RWPE2 (cell line): ENCODE data around the gene TMEM39A.

Experiments
- ATAC-seq: fragments of 200-7000 bp; cut with Tn5 transposase; 3 replicates; pipeline ENCODE4 v1.9.1; 2021; ENCODE audit warnings: low read depth
- DNase-seq: peaks from one replicate; pipeline ENCODE4 v3.0.0-alpha.2; 2020; ENCODE audit warnings: low spot score
- H3K27ac ChIP-seq: fragments of 450-650 bp; 2 replicates; pipeline ENCODE4 v1.5.1; 2017; ENCODE audit warnings: mild to moderate bottlenecking; ENCODE audit not compliant: poor library complexity, severe bottlenecking
- H3K27me3 ChIP-seq: fragments of 250-450 bp; sonication (Bioruptor Pico); 2 replicates; pipeline ENCODE4 v1.5.1; 2021; ENCODE audit warnings: mild to moderate bottlenecking, moderate library complexity; ENCODE audit not compliant: insufficient read depth, poor library complexity, severe bottlenecking
- H3K36me3 ChIP-seq: fragments of 250-450 bp; sonication (Bioruptor Pico); 2 replicates; pipeline ENCODE4 v1.5.1; 2020; ENCODE audit warnings: low read depth, mild to moderate bottlenecking, moderate library complexity
- H3K4me1 ChIP-seq: fragments of 250-450 bp; sonication (Bioruptor Pico); 2 replicates; pipeline ENCODE4 v1.5.1; 2021; ENCODE audit warnings: mild to moderate bottlenecking, moderate library complexity; ENCODE audit not compliant: insufficient read depth, poor library complexity, severe bottlenecking
- H3K4me3 ChIP-seq: fragments of 250-450 bp; sonication (Bioruptor Pico); 2 replicates; pipeline ENCODE4 v1.5.1; 2021; ENCODE audit warnings: mild to moderate bottlenecking, moderate library complexity; ENCODE audit not compliant: severe bottlenecking
- H3K9me3 ChIP-seq: fragments of 250-450 bp; sonication (Bioruptor Pico); 2 replicates; pipeline ENCODE4 v1.5.1; 2021; ENCODE audit warnings: mild to moderate bottlenecking, moderate library complexity; ENCODE audit not compliant: severe bottlenecking
- CTCF ChIP-seq: fragments of 450-650 bp; IDR thresholded peaks from one replicate; pipeline ENCODE4 v1.5.1; 2017; ENCODE audit warnings: mild to moderate bottlenecking, moderate library complexity; ENCODE audit not compliant: poor library complexity, severe bottlenecking

Gene TMEM39A

GRCh38 chr3:119413603-119414280 lies 49.7 kb downstream of the TMEM39A start:
- ATAC-seq (no peak), DNase-seq (no peak)
- Histone ChIP-seq H3K27ac (no peak overlapping the region), H3K4me1 (no peaks in the 10 kb centered on the region), H3K4me3 (no peak overlapping the region), H3K9me3 (no peaks in the 10 kb centered on the region), H3K36me3 (no peaks in the 10 kb centered on the region), H3K27me3 (no peaks in the 10 kb centered on the region)
- TF ChIP-seq CTCF: no peak

- ATAC-seq (no peak), DNase-seq (no peak)
- Histone ChIP-seq H3K4me3 (no peak overlapping the region), H3K27ac (no peak overlapping the region), H3K27me3 (no peaks in the 10 kb centered on the region), H3K9me3 (no peaks in the 10 kb centered on the region), H3K36me3 (no peaks in the 10 kb centered on the region), H3K4me1 (no peaks in the 10 kb centered on the region)
- no peak for TF ChIP-seq CTCF
These were observed 53.6 kb downstream of the TMEM39A start for GRCh38 chr3:119409844-119410243.

GRCh38 chr3:119408243-119408950 lies 55.0 kb downstream of the TMEM39A start:
- DNase-seq (no peak), ATAC-seq (no peak)
- Histone ChIP-seq H3K9me3 (no peaks in the 10 kb centered on the region), H3K27ac (no peak overlapping the region), H3K4me3 (no peak overlapping the region), H3K4me1 (no peaks in the 10 kb centered on the region), H3K27me3 (no peaks in the 10 kb centered on the region), H3K36me3 (no peaks in the 10 kb centered on the region)
- no peak for TF ChIP-seq CTCF

- ATAC-seq (no peak), DNase-seq (no peak)
- Histone ChIP-seq H3K27me3 (no peaks in the 10 kb centered on the region), H3K4me3 (no peak overlapping the region), H3K9me3 (no peaks in the 10 kb centered on the region), H3K36me3 (no peaks in the 10 kb centered on the region), H3K27ac (no peak overlapping the region), H3K4me1 (no peaks in the 10 kb centered on the region)
- TF ChIP-seq CTCF: no peak
These were observed 58.1 kb downstream of the TMEM39A start for GRCh38 chr3:119405315-119405714.

GRCh38 chr3:119403201-119403600 lies 60.2 kb downstream of the TMEM39A start:
- H3K9me3 ChIP-seq: no peaks in the 10 kb centered on the region
- H3K4me1 ChIP-seq: no peaks in the 10 kb centered on the region
- H3K27me3 ChIP-seq: no peaks in the 10 kb centered on the region
- DNase-seq (no peak), ATAC-seq (no peak)
- H3K27ac ChIP-seq: no peak overlapping the region
- no peak overlapping the region for H3K4me3 ChIP-seq
- TF ChIP-seq CTCF: no peak
- no peaks in the 10 kb centered on the region for H3K36me3 ChIP-seq
